CD4-positive, alpha-beta T cell treated with Interleukin-15 for 1 hour (primary cell): ENCODE measurements around the gene MIR17HG.
A peak's percentile ranks its signal among the peaks of the same experiment; 100 is the strongest.

Experiments
- DNase-seq: peaks from one replicate; pipeline ENCODE4 v3.0.0-alpha.2; 2020

MIR17HG gene

GRCh38 chr13:91369441-91369831, 21.9 kb downstream of the MIR17HG start:
- DNase-seq, result no peak

GRCh38 chr13:91370501-91370900, 23.0 kb downstream of the MIR17HG start:
- no peak for DNase-seq

GRCh38 chr13:91372911-91373310, 25.4 kb downstream of the MIR17HG start:
- DNase-seq, result no peak

- peak; percentile 18 for DNase-seq
Measured at GRCh38 chr13:91375116-91375729, 27.7 kb downstream of the MIR17HG start.

GRCh38 chr13:91381371-91381770, 33.9 kb downstream of the MIR17HG start:
- DNase-seq, result no peak

GRCh38 chr13:91383836-91384235, 36.3 kb downstream of the MIR17HG start:
- no peak for DNase-seq

- DNase-seq, result no peak
Measured at GRCh38 chr13:91384896-91385295, 37.4 kb downstream of the MIR17HG start.

- DNase-seq, result no peak
Measured at GRCh38 chr13:91389186-91389585, 41.7 kb downstream of the MIR17HG start.

- no peak for DNase-seq
Measured at GRCh38 chr13:91397595-91397994, 50.1 kb downstream of the MIR17HG start.

GRCh38 chr13:91398413-91399188, 51.1 kb downstream of the MIR17HG start, which contains the start of gene GPC5:
TSS of gene GPC5 (plus strand) at chr13:91398621.
- DNase-seq, result peak; percentile 86

GRCh38 chr13:91399189-91400062, 51.9 kb downstream of the MIR17HG start:
- DNase-seq, result no peak

- no peak for DNase-seq
Measured at GRCh38 chr13:91400063-91400399, 52.5 kb downstream of the MIR17HG start.

GRCh38 chr13:91400671-91401070, 53.2 kb downstream of the MIR17HG start:
- DNase-seq, result no peak

- DNase-seq, result no peak
Measured at GRCh38 chr13:91401920-91402319, 54.4 kb downstream of the MIR17HG start.
